Motor neuron (in vitro differentiated cells): ENCODE results near the gene SLC30A1. TPM values are rescaled to one million over a fixed set of nuclear protein-coding genes. Genes with fewer than 3 reads are reported as not detected.
A peak's percentile ranks its signal among the peaks of the same experiment; 100 is the strongest.
"Not testable (repeated sequence)": the region's sequence is repeated elsewhere in the genome, so short reads cannot be mapped to it uniquely, and the experiment has no call there.

Source experiments
- ATAC-seq, 8 experiments: fragments of 200-7000 bp; cut with Tn5 transposase; replicated peaks in 6 of 8; 2 replicates each; pipeline ENCODE4 v1.8.0; 2021; ENCODE audit warnings: mild to moderate bottlenecking in 8 of 8, moderate library complexity in 8 of 8
- H3K27ac ChIP-seq, 2 donors: fragments of 250-450 bp; sonication (Bioruptor Pico); 2 replicates each; pipeline ENCODE4 v1.9.0; 2021; ENCODE audit warnings: antibody characterized with exemption in 2 of 2, mild to moderate bottlenecking in 2 of 2, moderate library complexity in 1 of 2
- H3K4me1 ChIP-seq, 2 donors: fragments of 250-450 bp; sonication (Bioruptor Pico); replicated peaks in 1 of 2; 2 replicates each; pipeline ENCODE4 v1.6.1; 2021; ENCODE audit warnings: antibody characterized with exemption in 2 of 2, mild to moderate bottlenecking in 2 of 2, moderate library complexity in 1 of 2
- H3K4me3 ChIP-seq, 5 donors: fragments of 250-450 bp; sonication (Bioruptor Pico); 2 replicates each; pipeline ENCODE4 v1.9.0; 2021; ENCODE audit warnings: antibody characterized with exemption in 5 of 5, mild to moderate bottlenecking in 5 of 5, moderate library complexity in 4 of 5
- WGBS, 10 experiments: fragments of 450-650 bp; shearing (Covaris generic); methylation state at CpG; one replicate each; pipeline ENCODE4 v1.0.0; 2022; 5-methylcytosine and 5-hydroxymethylcytosine counted together
- in situ Hi-C, 9 experiments: fragments of 400-800 bp; cut with MboI; loops; one replicate each; pipeline ENCODE4 v1.15.0; 2021; ENCODE audit warnings: low sequenced_read_pairs in 9 of 9, low pct_unique_long_range_greater_than_20kb in 2 of 9; ENCODE audit not compliant: unreplicated experiment in 9 of 9
- total RNA-seq, 8 experiments: library from RNA; unstranded; fragments of 300-600 nt; gene quantifications; 2 replicates each; pipeline versions ENCODE4 v1.2.3 to v1.2.4, GENCODE V29; 2022

SLC30A1 gene
- total RNA-seq, 8 experiments from 2014 or later: 7.0 to 50.3 (median 17.3) TPM

- H3K4me1 ChIP-seq, H3K4me3 ChIP-seq, ATAC-seq, H3K27ac ChIP-seq: not testable (repeated sequence)
- WGBS, 10 experiments: 33 to 100% (median 83%) methylated on average over 1 of the region's 1 CpG; no CpG with 5 or more reads in 3 of the 10 experiments
- in situ Hi-C loops: loop anchor here in 1 of 9 experiments (10.0 kb wide), 1 partner anchor 84 kb away; no protein-coding TSS in a partner anchor
Measured at GRCh38 chr1:211570378-211570777, 8.6 kb downstream of the SLC30A1 start.

GRCh38 chr1:211566431-211567025 is 12.4 kb downstream of the SLC30A1 start:
- Histone ChIP-seq H3K27ac (no peak overlapping the region), H3K4me3 (no peak overlapping the region), H3K4me1 (no peaks in the 10 kb centered on the region)
- no peak for ATAC-seq
- 50 to 100% (median 88%) methylated on average over 1 to 5 of the region's 5 CpGs; no CpG with 5 or more reads in 3 of the 10 experiments for WGBS, 10 experiments
- in situ Hi-C loops: no loop called here

- in situ Hi-C loops: no loop called here
- no peak for ATAC-seq
- Histone ChIP-seq H3K4me3 (no peak overlapping the region), H3K4me1 (no peaks in the 10 kb centered on the region), H3K27ac (no peak overlapping the region)
- WGBS, 10 experiments: 80 to 100% (median 86%) methylated on average over 1 to 3 of the region's 3 CpGs; no CpG with 5 or more reads in 4 of the 10 experiments
Measured at GRCh38 chr1:211564084-211564483, 14.9 kb downstream of the SLC30A1 start.

- Histone ChIP-seq H3K27ac (no peak overlapping the region), H3K4me3 (no peak overlapping the region), H3K4me1 (no peaks in the 10 kb centered on the region)
- 20 to 94% (median 68%) methylated on average over 1 to 9 of the region's 9 CpGs; no CpG with 5 or more reads in 1 of the 10 experiments for WGBS, 10 experiments
- no peak for ATAC-seq
- in situ Hi-C loops: no loop called here
Measured at GRCh38 chr1:211559222-211560010, 19.5 kb downstream of the SLC30A1 start.

- no peak overlapping the region for H3K4me3 ChIP-seq
- WGBS, 10 experiments: 33 to 100% (median 87%) methylated on average over 1 to 8 of the region's 8 CpGs
- no peaks in the 10 kb centered on the region for H3K4me1 ChIP-seq
- in situ Hi-C loops: no loop called here
- ATAC-seq: no peak
- no peak overlapping the region for H3K27ac ChIP-seq
Measured at GRCh38 chr1:211557894-211558625, 20.9 kb downstream of the SLC30A1 start.

- WGBS, 10 experiments: 40 to 100% (median 83%) methylated on average over 1 to 2 of the region's 2 CpGs; no CpG with 5 or more reads in 3 of the 10 experiments
- in situ Hi-C loops: no loop called here
- H3K4me3 ChIP-seq: no peak overlapping the region
- no peak for ATAC-seq
- no peak overlapping the region for H3K27ac ChIP-seq
- peaks cover 6% of the 10 kb centered on the region in 2 donors for H3K4me1 ChIP-seq
Measured at GRCh38 chr1:211553549-211553948, 25.4 kb downstream of the SLC30A1 start.

- H3K27ac ChIP-seq: no peak overlapping the region
- no peak overlapping the region for H3K4me3 ChIP-seq
- peaks cover 8 to 9% of the 10 kb centered on the region in 2 donors for H3K4me1 ChIP-seq
- WGBS, 10 experiments: 49 to 92% (median 82%) methylated on average over 2 to 12 of the region's 12 CpGs; no CpG with 5 or more reads in 1 of the 10 experiments
- ATAC-seq: no peak
- in situ Hi-C loops: no loop called here
Measured at GRCh38 chr1:211551638-211552460, 27.1 kb downstream of the SLC30A1 start.

- WGBS, 10 experiments: 0 to 100% (median 60%) methylated on average over 1 to 6 of the region's 6 CpGs; no CpG with 5 or more reads in 1 of the 10 experiments
- Histone ChIP-seq H3K4me3 (no peak overlapping the region), H3K27ac (no peak overlapping the region), H3K4me1 (peaks cover 8 to 9% of the 10 kb centered on the region in 2 donors)
- ATAC-seq: no peak
- in situ Hi-C loops: no loop called here
Measured at GRCh38 chr1:211549092-211549711, 29.8 kb downstream of the SLC30A1 start.

GRCh38 chr1:211548321-211549091 is 30.5 kb downstream of the SLC30A1 start:
- Histone ChIP-seq H3K4me3 (no peak overlapping the region), H3K4me1 (peaks cover 8 to 9% of the 10 kb centered on the region in 2 donors), H3K27ac (no peak overlapping the region)
- ATAC-seq: peak; percentile 53 to 99 (median 90)
- in situ Hi-C loops: no loop called here
- 35 to 100% (median 80%) methylated on average over 1 to 6 of the region's 9 CpGs; no CpG with 5 or more reads in 3 of the 10 experiments for WGBS, 10 experiments

- in situ Hi-C loops: no loop called here
- no peak for ATAC-seq
- Histone ChIP-seq H3K4me3 (no peak overlapping the region), H3K27ac (no peak overlapping the region), H3K4me1 (peaks cover 8 to 9% of the 10 kb centered on the region in 2 donors)
- 13 to 95% (median 67%) methylated on average over 1 to 6 of the region's 6 CpGs; no CpG with 5 or more reads in 1 of the 10 experiments for WGBS, 10 experiments
Measured at GRCh38 chr1:211547710-211548109, 31.3 kb downstream of the SLC30A1 start.

- peaks cover 8 to 9% of the 10 kb centered on the region in 2 donors for H3K4me1 ChIP-seq
- in situ Hi-C loops: no loop called here
- H3K27ac ChIP-seq: no peak overlapping the region
- ATAC-seq: no peak
- 56 to 100% (median 78%) methylated on average over 1 to 7 of the region's 7 CpGs for WGBS, 10 experiments
- H3K4me3 ChIP-seq: no peak overlapping the region
Measured at GRCh38 chr1:211546543-211546942, 32.4 kb downstream of the SLC30A1 start.
